Calu3 (cell line): Measurements from ENCODE around the gene SLC9A1. TPM values are rescaled to one million over a fixed set of nuclear protein-coding genes. Genes with fewer than 3 reads are reported as not detected.

Experiments
- BruUV-seq: library from RNA; stranded (reverse); fragments of 400-500 nt; replicated peaks from 2 replicates; lab custom pipeline; 2021; lab: Mats Ljungman, UMichigan
- CTCF ChIA-PET: fragments of 300-600 bp; sonication (Branson Sonifier 250); formaldehyde crosslinking; loops from one replicate; lab custom pipeline; 2022; ENCODE audit warnings: antibody characterized with exemption; lab: Charles Lee
- DNase-seq: peaks from one replicate; pipeline ENCODE4 v3.0.0; 2022
- H3K27ac Mint-ChIP-seq: one replicate; pipeline ENCODE4 v1.8.0; 2022; ENCODE audit warnings: mixed read lengths; ENCODE audit not compliant: unreplicated experiment
- H3K27me3 Mint-ChIP-seq: one replicate; pipeline ENCODE4 v1.8.0; 2022; ENCODE audit warnings: mixed read lengths; ENCODE audit not compliant: unreplicated experiment
- H3K36me3 Mint-ChIP-seq: one replicate; pipeline ENCODE4 v1.8.0; 2022; ENCODE audit warnings: mild to moderate bottlenecking, moderate library complexity, mixed read lengths; ENCODE audit not compliant: insufficient read depth, unreplicated experiment
- H3K4me1 Mint-ChIP-seq: one replicate; pipeline ENCODE4 v1.8.0; 2022; ENCODE audit warnings: mild to moderate bottlenecking, low read depth, mixed read lengths; ENCODE audit not compliant: unreplicated experiment
- H3K4me3 Mint-ChIP-seq: one replicate; pipeline ENCODE4 v1.8.0; 2022; ENCODE audit warnings: mild to moderate bottlenecking, low read depth, moderate library complexity, mixed read lengths; ENCODE audit not compliant: unreplicated experiment
- H3K9me3 Mint-ChIP-seq: one replicate; pipeline ENCODE4 v1.8.0; 2022; ENCODE audit warnings: low read depth, mixed read lengths; ENCODE audit not compliant: unreplicated experiment
- CTCF ChIP-seq: fragments of 200-600 bp; IDR thresholded peaks from one replicate; pipeline ENCODE4 v1.8.0; 2022; ENCODE audit warnings: antibody characterized with exemption; ENCODE audit not compliant: unreplicated experiment
- intact Hi-C: fragments of 100-400 bp; cut with micrococcal nuclease; formaldehyde crosslinking; loops from one replicate; pipeline ENCODE4 v1.10.0; 2022; ENCODE audit not compliant: unreplicated experiment
- total RNA-seq: library from RNA; stranded (reverse); gene quantifications from 2 replicates; pipeline ENCODE4 v1.2.3, GENCODE V29; 2022

The SLC9A1 gene
- total RNA-seq, 1 experiment from 2014 or later, result 17.4 TPM

DNA sequence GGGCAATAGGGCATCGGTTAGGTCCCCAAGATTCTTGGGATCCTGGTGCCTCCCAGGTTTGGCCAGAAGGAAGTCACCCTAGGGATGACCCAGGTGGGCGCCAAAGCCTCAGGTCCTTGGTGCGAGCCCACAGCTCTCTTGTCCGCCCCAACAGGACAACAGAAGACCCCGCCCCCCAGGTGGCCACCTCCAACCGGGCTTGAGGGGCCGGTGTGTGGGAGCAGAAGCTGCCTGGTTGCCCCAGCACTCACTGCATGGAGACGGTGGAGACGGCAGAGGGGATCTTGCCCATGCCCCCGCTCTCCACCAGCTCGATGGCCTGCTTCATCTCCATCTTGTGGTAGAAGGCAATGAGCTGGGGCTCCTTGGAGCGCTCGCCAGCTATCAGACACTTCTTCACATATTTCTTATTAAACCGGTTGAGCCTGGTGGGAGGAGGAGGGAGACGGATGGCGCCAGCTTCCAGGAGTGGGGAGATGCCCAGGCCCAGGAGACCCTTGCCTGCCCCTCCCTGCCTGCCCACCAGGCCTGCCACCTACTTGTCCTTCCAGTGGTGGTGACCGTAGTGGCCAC lies 52.7 kb downstream of the SLC9A1 start:
- DNase-seq, result no peak
- H3K27me3 Mint-ChIP-seq, result no peaks in the 10 kb centered on the region
- no peak overlapping the region for H3K4me3 Mint-ChIP-seq
- no TSS peak for BruUV-seq
- CTCF ChIA-PET, result interaction anchor here (0.9 to 1.5 kb wide), 4 partner anchors 8 to 184 kb away, joined by 3 to 5 read pairs (median 4); no protein-coding TSS in a partner anchor
- no peak for TF ChIP-seq CTCF
- H3K36me3 Mint-ChIP-seq, result peaks cover 7% of the 10 kb centered on the region
- no peaks in the 10 kb centered on the region for H3K9me3 Mint-ChIP-seq
- H3K27ac Mint-ChIP-seq, result no peak overlapping the region
- peaks cover 15% of the 10 kb centered on the region for H3K4me1 Mint-ChIP-seq
- intact Hi-C loops, result loop anchor here (1.0 kb wide), 1 partner anchor 182 kb away; no protein-coding TSS in a partner anchor

DNA sequence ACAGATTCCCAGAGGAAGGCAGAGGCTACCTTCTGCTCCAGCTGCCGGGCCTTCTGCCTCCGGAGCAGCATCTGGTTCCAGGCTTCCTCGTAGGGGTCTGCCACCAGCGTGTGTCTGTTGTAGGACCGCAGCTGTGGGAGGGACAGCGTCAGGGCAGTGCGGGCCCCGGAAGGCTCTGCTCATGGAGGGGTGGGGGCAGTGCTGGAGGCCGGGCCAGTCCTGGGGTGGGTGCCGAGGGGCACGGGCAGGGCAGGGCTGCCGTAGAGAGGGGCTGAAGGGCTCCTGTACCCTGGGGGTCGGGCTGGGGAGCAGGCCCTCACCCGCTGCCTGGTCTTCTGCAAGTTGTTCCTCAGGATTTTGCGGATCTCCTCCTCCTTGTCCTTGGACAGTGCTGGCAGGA lies 53.2 kb downstream of the SLC9A1 start:
- no TSS peak for BruUV-seq
- DNase-seq, result no peak
- no peaks in the 10 kb centered on the region for H3K9me3 Mint-ChIP-seq
- H3K36me3 Mint-ChIP-seq, result peaks cover 7% of the 10 kb centered on the region
- no peak overlapping the region for H3K27ac Mint-ChIP-seq
- peaks cover 15% of the 10 kb centered on the region for H3K4me1 Mint-ChIP-seq
- H3K4me3 Mint-ChIP-seq, result no peak overlapping the region
- intact Hi-C loops, result loop anchor here (1.0 kb wide), 1 partner anchor 183 kb away; no protein-coding TSS in a partner anchor
- H3K27me3 Mint-ChIP-seq, result no peaks in the 10 kb centered on the region
- CTCF ChIA-PET, result interaction anchor here (0.9 to 1.4 kb wide), 2 partner anchors 57 to 184 kb away, joined by 3 to 4 read pairs; no protein-coding TSS in a partner anchor
- no peak for TF ChIP-seq CTCF

- peaks cover 4% of the 10 kb centered on the region for H3K36me3 Mint-ChIP-seq
- H3K27me3 Mint-ChIP-seq, result no peaks in the 10 kb centered on the region
- H3K4me1 Mint-ChIP-seq, result peaks cover 15% of the 10 kb centered on the region
- no peak for TF ChIP-seq CTCF
- CTCF ChIA-PET, result no interaction called here
- no peak for DNase-seq
- H3K27ac Mint-ChIP-seq, result no peak overlapping the region
- no peak overlapping the region for H3K4me3 Mint-ChIP-seq
- no TSS peak for BruUV-seq
- no peaks in the 10 kb centered on the region for H3K9me3 Mint-ChIP-seq
- intact Hi-C loops, result no loop called here
These were observed 53.9 kb downstream of the SLC9A1 start for GRCh38 chr1:27101054-27101491.

DNA sequence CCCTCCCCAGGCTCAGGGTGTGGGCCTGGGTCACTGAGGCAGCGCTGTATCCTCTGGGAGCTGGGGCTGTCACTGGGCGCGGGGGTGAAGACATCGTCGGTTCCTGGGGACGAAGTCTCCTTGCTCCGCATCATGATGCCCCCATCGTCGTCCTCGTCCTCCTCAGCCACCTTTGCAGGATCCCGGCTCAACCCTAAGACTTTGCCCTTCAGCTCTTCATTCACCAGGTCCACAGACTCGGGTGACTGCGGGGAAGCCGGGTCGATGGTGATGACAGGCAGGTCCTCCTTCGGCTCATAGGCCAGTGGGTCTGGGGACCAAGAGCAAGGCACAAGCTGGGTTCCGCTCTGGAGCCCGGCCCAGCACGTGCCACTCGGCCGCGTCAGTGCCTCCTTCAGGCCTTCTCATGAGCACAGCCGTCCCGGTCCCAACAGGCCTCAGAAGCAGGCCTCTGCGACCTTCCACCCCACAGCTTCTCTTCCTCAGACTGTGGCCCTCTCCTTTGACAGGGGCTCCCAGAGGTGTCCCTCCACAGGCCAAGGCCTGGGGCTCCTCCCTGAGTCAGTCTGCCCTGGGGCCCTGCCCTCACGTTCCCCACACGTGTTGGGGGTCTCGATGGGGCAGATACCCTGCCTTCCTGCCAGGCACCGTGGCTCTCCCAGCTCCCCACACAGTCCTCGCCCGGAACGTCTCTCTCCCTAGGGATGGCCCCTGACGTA lies 54.4 kb downstream of the SLC9A1 start:
- Mint-ChIP-seq H3K9me3 (no peaks in the 10 kb centered on the region), H3K27ac (no peak overlapping the region), H3K27me3 (no peaks in the 10 kb centered on the region), H3K36me3 (peaks cover 3% of the 10 kb centered on the region), H3K4me3 (no peak overlapping the region), H3K4me1 (peaks cover 15% of the 10 kb centered on the region)
- CTCF ChIA-PET, result interaction anchor here (1.8 kb wide), 1 partner anchor 56 kb away, joined by 9 read pairs; no protein-coding TSS in a partner anchor
- no peak for TF ChIP-seq CTCF
- BruUV-seq, result no TSS peak
- DNase-seq, result no peak
- intact Hi-C loops, result no loop called here
